H1 (cell line): ENCODE results near the gene FAIM2. TPM values are rescaled to one million over a fixed set of nuclear protein-coding genes. Genes with fewer than 3 reads are reported as not detected.

Experiments
- BACH1 ChIP-seq: IDR thresholded peaks from 2 replicates; pipeline ENCODE4 v1.6.1; 2012; ENCODE audit warnings: low read length, improper control_type of control experiment
- CEBPB ChIP-seq: IDR thresholded peaks from 2 replicates; pipeline ENCODE4 v1.6.1; 2012; ENCODE audit warnings: low read depth, low read length
- EP300 ChIP-seq, 2 experiments: IDR thresholded peaks; 1 replicate in 1 of 2; 2 replicates in 1 of 2; pipeline ENCODE4 v1.6.1; 2011 to 2012; ENCODE audit warnings: low read depth in 2 of 2, low read length in 2 of 2, mild to moderate bottlenecking in 2 of 2, borderline replicate concordance in 1 of 2, inconsistent platforms in 1 of 2, moderate library complexity in 1 of 2
- KDM5A ChIP-seq: fragments of 200-600 bp; IDR thresholded peaks from 2 replicates; pipeline ENCODE4 v1.7.1; 2012; ENCODE audit warnings: mild to moderate bottlenecking, low read length, inconsistent platforms, mixed read lengths
- MAFK ChIP-seq: IDR thresholded peaks from 2 replicates; pipeline ENCODE4 v1.6.1; 2012; ENCODE audit warnings: low read depth, mild to moderate bottlenecking, improper control_type of control experiment, low read length
- POLR2AphosphoS5 ChIP-seq: IDR thresholded peaks from 2 replicates; pipeline ENCODE4 v1.6.1; 2011; ENCODE audit warnings: low read depth, low read length
- RBBP5 ChIP-seq: IDR thresholded peaks from 2 replicates; pipeline ENCODE4 v1.7.1; 2012; ENCODE audit warnings: low read depth, mild to moderate bottlenecking, inconsistent platforms, low read length, moderate library complexity, borderline replicate concordance
- RNF2 ChIP-seq: fragments of 200-900, 300-1000 bp; sonication (generic); IDR thresholded peaks from 2 replicates; pipeline ENCODE4 v1.7.1; 2016; ENCODE audit warnings: borderline replicate concordance, low read depth, mild to moderate bottlenecking, antibody characterized with exemption, low read length; ENCODE audit not compliant: poor library complexity, severe bottlenecking; ENCODE audit errors: missing control alignments
- SAP30 ChIP-seq: fragments of 300-600 bp; sonication (generic); IDR thresholded peaks from 2 replicates; pipeline ENCODE4 v1.7.1; 2012; ENCODE audit warnings: low read length, moderate library complexity, mild to moderate bottlenecking, inconsistent platforms; ENCODE audit not compliant: insufficient read depth, insufficient replicate concordance
- polyA plus RNA-seq, 7 experiments: library from polyadenylated mRNA; depleted of rRNA in 3 of 7; stranded (reverse) in 5 of 7; unstranded in 2 of 7; fragments of >200 nt in 5 of 7; fragments of 200-250 nt in 2 of 7; gene quantifications; 1 replicate in 5 of 7; 2 replicates in 1 of 7; 4 replicates in 1 of 7; pipeline versions ENCODE4 v1.2.1 to v1.2.3, GENCODE V29; 2011 to 2013; ENCODE audit warnings: missing spikeins in 2 of 7, mixed read lengths in 2 of 7
- total RNA-seq: library from RNA; stranded (reverse); fragmentation: NEBNext Ultra II Directional; extraction: Animal tissue kit (Norgen Biotek cat#: 25700); gene quantifications from 2 replicates; pipeline ENCODE4 v1.2.1, GENCODE V29; 2021
- TF ChIP-seq, protein P1 (sequence below), 3 experiments: IDR thresholded peaks; 1 replicate in 2 of 3; 2 replicates in 1 of 3; pipeline versions ENCODE4 v1.5.1 to v1.6.1; 2011; ENCODE audit warnings: low read length in 3 of 3, mild to moderate bottlenecking in 3 of 3, inconsistent platforms in 2 of 3, low read depth in 1 of 3, moderate library complexity in 1 of 3; ENCODE audit not compliant: insufficient read depth in 1 of 3; ENCODE audit errors: control extremely low read depth in 1 of 3
- TF ChIP-seq, protein P2 (sequence below): IDR thresholded peaks from 2 replicates; pipeline ENCODE4 v1.6.1; 2012; ENCODE audit warnings: inconsistent platforms

The FAIM2 gene
- total and polyA plus RNA-seq, 2 of the 8 experiments (the other 6 are each of a cell fraction or from before 2014, with no cell fraction given): 0.89 to 1.3 TPM

GRCh38 chr12:49902399-49903350 is 1.0 kb downstream of the FAIM2 start (continued):
- TF ChIP-seq, protein P1, sequence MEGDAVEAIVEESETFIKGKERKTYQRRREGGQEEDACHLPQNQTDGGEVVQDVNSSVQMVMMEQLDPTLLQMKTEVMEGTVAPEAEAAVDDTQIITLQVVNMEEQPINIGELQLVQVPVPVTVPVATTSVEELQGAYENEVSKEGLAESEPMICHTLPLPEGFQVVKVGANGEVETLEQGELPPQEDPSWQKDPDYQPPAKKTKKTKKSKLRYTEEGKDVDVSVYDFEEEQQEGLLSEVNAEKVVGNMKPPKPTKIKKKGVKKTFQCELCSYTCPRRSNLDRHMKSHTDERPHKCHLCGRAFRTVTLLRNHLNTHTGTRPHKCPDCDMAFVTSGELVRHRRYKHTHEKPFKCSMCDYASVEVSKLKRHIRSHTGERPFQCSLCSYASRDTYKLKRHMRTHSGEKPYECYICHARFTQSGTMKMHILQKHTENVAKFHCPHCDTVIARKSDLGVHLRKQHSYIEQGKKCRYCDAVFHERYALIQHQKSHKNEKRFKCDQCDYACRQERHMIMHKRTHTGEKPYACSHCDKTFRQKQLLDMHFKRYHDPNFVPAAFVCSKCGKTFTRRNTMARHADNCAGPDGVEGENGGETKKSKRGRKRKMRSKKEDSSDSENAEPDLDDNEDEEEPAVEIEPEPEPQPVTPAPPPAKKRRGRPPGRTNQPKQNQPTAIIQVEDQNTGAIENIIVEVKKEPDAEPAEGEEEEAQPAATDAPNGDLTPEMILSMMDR (IDR thresholded peaks at IDR 0.05; ENCODE audit: control extremely low read depth in 1 of 3, insufficient read depth in 1 of 3, low read depth in 1 of 3, low read length in 3 of 3): peak; percentile 35 to 59 (median 57)
- TF ChIP-seq, protein P2, sequence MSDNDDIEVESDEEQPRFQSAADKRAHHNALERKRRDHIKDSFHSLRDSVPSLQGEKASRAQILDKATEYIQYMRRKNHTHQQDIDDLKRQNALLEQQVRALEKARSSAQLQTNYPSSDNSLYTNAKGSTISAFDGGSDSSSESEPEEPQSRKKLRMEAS: 0 out of 2 replicates have a peak, but pooled peaks have one; percentile 10
- no peak for TF ChIP-seq BACH1
- TF ChIP-seq KDM5A: no peak
- no peak for TF ChIP-seq RBBP5
- no peak for TF ChIP-seq SAP30
- TF ChIP-seq CEBPB: no peak
- TF ChIP-seq MAFK: no peak
- TF ChIP-seq EP300 (IDR thresholded peaks at IDR 0.05; ENCODE audit: borderline replicate concordance in 1 of 2, low read depth in 2 of 2, low read length in 2 of 2): no peak
- no peak for TF ChIP-seq POLR2AphosphoS5
- TF ChIP-seq RNF2: no peak
